Loucy (cell line): Measurements from ENCODE around the gene TMEM117.

Experiments used
- H2AFZ ChIP-seq: fragments of 200-600 bp; sonication (generic); 2 replicates; pipeline ENCODE4 v1.6.0; 2016; ENCODE audit warnings: antibody characterized with exemption, mild to moderate bottlenecking, low read length, moderate library complexity
- H3F3A ChIP-seq: fragments of 200-600 bp; 2 replicates; pipeline ENCODE4 v1.6.0; 2016; ENCODE audit warnings: antibody characterized with exemption, low read depth, mild to moderate bottlenecking
- H3K27me3 ChIP-seq: fragments of 200-600 bp; sonication (generic); 2 replicates; pipeline ENCODE4 v1.6.1; 2014; ENCODE audit warnings: low read length, mild to moderate bottlenecking; ENCODE audit not compliant: insufficient read depth, poor library complexity, severe bottlenecking
- H3K36me3 ChIP-seq: fragments of 200-600 bp; sonication (generic); 2 replicates; pipeline ENCODE4 v1.6.1; 2016; ENCODE audit warnings: low read length; ENCODE audit not compliant: insufficient read depth
- H3K4me1 ChIP-seq: fragments of 200-600 bp; sonication (generic); 2 replicates; pipeline ENCODE4 v1.5.1; 2014; ENCODE audit warnings: low read length, mild to moderate bottlenecking; ENCODE audit not compliant: insufficient read depth, poor library complexity, severe bottlenecking
- H3K4me2 ChIP-seq: fragments of 200-600 bp; sonication (generic); 2 replicates; pipeline ENCODE4 v1.6.0; 2014; ENCODE audit warnings: antibody characterized with exemption, low read length, low read depth, mild to moderate bottlenecking; ENCODE audit not compliant: poor library complexity, severe bottlenecking
- H3K4me3 ChIP-seq: fragments of 200-600 bp; sonication (generic); 2 replicates; pipeline ENCODE4 v1.5.1; 2014; ENCODE audit warnings: low read length, mild to moderate bottlenecking, mixed read lengths; ENCODE audit not compliant: poor library complexity, severe bottlenecking
- H3K79me2 ChIP-seq: fragments of 200-600 bp; sonication (generic); 2 replicates; pipeline ENCODE4 v1.6.1; 2014; ENCODE audit warnings: low read length; ENCODE audit not compliant: insufficient read depth
- H3K9ac ChIP-seq: fragments of 200-600 bp; sonication (generic); 2 replicates; pipeline ENCODE4 v1.6.0; 2014; ENCODE audit warnings: mild to moderate bottlenecking, low read depth, low read length, moderate library complexity; ENCODE audit not compliant: poor library complexity, severe bottlenecking
- H3K9me2 ChIP-seq: fragments of 200-600 bp; sonication (generic); replicated peaks from 2 replicates; pipeline ENCODE4 v1.6.1; 2016; ENCODE audit warnings: low read depth, low read length, mixed read lengths
- H3K9me3 ChIP-seq: fragments of 200-600 bp; sonication (generic); 2 replicates; pipeline ENCODE4 v1.6.1; 2014; ENCODE audit warnings: mild to moderate bottlenecking, antibody characterized with exemption, low read length, low read depth; ENCODE audit not compliant: insufficient read depth
- H4K20me1 ChIP-seq: fragments of 200-600 bp; sonication (generic); 2 replicates; pipeline ENCODE4 v1.6.0; 2014; ENCODE audit warnings: antibody characterized with exemption, low read length, mild to moderate bottlenecking; ENCODE audit not compliant: insufficient read depth, poor library complexity, severe bottlenecking
- CTCF ChIP-seq: fragments of 200-600 bp; sonication (generic); conservative IDR thresholded peaks from 2 replicates; pipeline ENCODE4 v1.5.1; 2014; ENCODE audit warnings: mild to moderate bottlenecking, antibody characterized with exemption, low read length
- EZH2phosphoT487 ChIP-seq: fragments of 200-600 bp; IDR thresholded peaks from 2 replicates; pipeline ENCODE4 v1.6.1; 2018; ENCODE audit warnings: antibody characterized with exemption, mild to moderate bottlenecking, moderate library complexity, borderline replicate concordance

Gene TMEM117

GRCh38 chr12:43968736-43969135 is 132.9 kb downstream of the TMEM117 start:
- no peak for TF ChIP-seq EZH2phosphoT487
- no peak for TF ChIP-seq CTCF
- no peaks in the 10 kb centered on the region for H3K27me3 ChIP-seq

GRCh38 chr12:43969882-43970281 is 134.0 kb downstream of the TMEM117 start:
- no peak overlapping the region for H3K4me3 ChIP-seq
- no peaks in the 10 kb centered on the region for H3K4me1 ChIP-seq
- H3K9me2 ChIP-seq = no peaks in the 10 kb centered on the region
- H3F3A ChIP-seq = no peaks in the 10 kb centered on the region
- no peaks in the 10 kb centered on the region for H3K27me3 ChIP-seq
- no peak for TF ChIP-seq CTCF
- no peak for TF ChIP-seq EZH2phosphoT487
- no peaks in the 10 kb centered on the region for H3K79me2 ChIP-seq
- no peak overlapping the region for H3K9ac ChIP-seq
- no peaks in the 10 kb centered on the region for H3K36me3 ChIP-seq
- H2AFZ ChIP-seq = no peak overlapping the region
- H4K20me1 ChIP-seq = no peaks in the 10 kb centered on the region
- no peak overlapping the region for H3K4me2 ChIP-seq
- no peaks in the 10 kb centered on the region for H3K9me3 ChIP-seq

More at GRCh38 chr12:43968736-43969135, 132.9 kb downstream of the TMEM117 start:
- H3K36me3 ChIP-seq = no peaks in the 10 kb centered on the region
- no peaks in the 10 kb centered on the region for H3F3A ChIP-seq
- H3K4me2 ChIP-seq = no peak overlapping the region
- H3K4me1 ChIP-seq = no peaks in the 10 kb centered on the region
- H3K79me2 ChIP-seq = no peaks in the 10 kb centered on the region
- no peaks in the 10 kb centered on the region for H4K20me1 ChIP-seq
- H3K9me2 ChIP-seq = no peaks in the 10 kb centered on the region
- no peak overlapping the region for H3K9ac ChIP-seq
- no peak overlapping the region for H3K4me3 ChIP-seq
- no peak overlapping the region for H2AFZ ChIP-seq
- no peaks in the 10 kb centered on the region for H3K9me3 ChIP-seq

- TF ChIP-seq EZH2phosphoT487 = no peak
- no peak for TF ChIP-seq CTCF
- Histone ChIP-seq H4K20me1 (no peaks in the 10 kb centered on the region), H3K27me3 (no peaks in the 10 kb centered on the region), H3K79me2 (no peaks in the 10 kb centered on the region), H2AFZ (no peak overlapping the region), H3K4me1 (no peaks in the 10 kb centered on the region), H3F3A (no peaks in the 10 kb centered on the region), H3K9me3 (no peaks in the 10 kb centered on the region), H3K4me3 (no peak overlapping the region), H3K36me3 (no peaks in the 10 kb centered on the region), H3K9ac (no peak overlapping the region), H3K4me2 (no peak overlapping the region), H3K9me2 (no peaks in the 10 kb centered on the region)
These were observed 137.5 kb downstream of the TMEM117 start for GRCh38 chr12:43973385-43973784.
